Suprapubic skin (tissue), 4 donors: Measurements from ENCODE around the gene TCAP. TPM values are rescaled to one million over a fixed set of nuclear protein-coding genes. Genes with fewer than 3 reads are reported as not detected.
"Not testable (repeated sequence)": the region's sequence is repeated elsewhere in the genome, so short reads cannot be mapped to it uniquely, and the experiment has no call there.

Experiments used
- DNase-seq, 2 donors: peaks; one replicate each; pipeline ENCODE4 v3.0.0-alpha.2; 2019; ENCODE audit warnings: low spot score in 2 of 2
- H3K27ac ChIP-seq: fragments of 200-600 bp; sonication (generic); one replicate; pipeline ENCODE4 v1.5.1; 2019
- H3K27me3 ChIP-seq: fragments of 200-600 bp; sonication (generic); one replicate; pipeline ENCODE4 v1.5.1; 2019
- H3K36me3 ChIP-seq: fragments of 200-600 bp; sonication (generic); one replicate; pipeline ENCODE4 v1.5.1; 2019
- H3K4me1 ChIP-seq: fragments of 200-600 bp; sonication (generic); one replicate; pipeline ENCODE4 v1.5.1; 2019
- H3K4me3 ChIP-seq: fragments of 200-600 bp; sonication (generic); one replicate; pipeline ENCODE4 v1.5.1; 2019; ENCODE audit warnings: mild to moderate bottlenecking
- H3K9me3 ChIP-seq: fragments of 200-600 bp; sonication (generic); one replicate; pipeline ENCODE4 v1.5.1; 2019
- EP300 ChIP-seq: sonication (generic); formaldehyde crosslinking; IDR thresholded peaks from one replicate; pipeline ENCODE4 v1.6.1; 2017; ENCODE audit warnings: antibody characterized with exemption
- POLR2A ChIP-seq, 2 donors: fragments of 450-650 bp; IDR thresholded peaks; one replicate each; pipeline ENCODE4 v1.6.1; 2017; ENCODE audit warnings: antibody characterized with exemption in 2 of 2, mild to moderate bottlenecking in 2 of 2, moderate library complexity in 2 of 2
- POLR2AphosphoS5 ChIP-seq, 3 donors: sonication (generic); formaldehyde crosslinking; IDR thresholded peaks; one replicate each; pipeline ENCODE4 v1.6.1; 2017; ENCODE audit warnings: antibody characterized with exemption in 3 of 3
- WGBS: methylation state at CpG from one replicate; pipeline ENCODE4 v1.1.5; 2018; 5-methylcytosine and 5-hydroxymethylcytosine counted together
- total RNA-seq, 4 donors: library from RNA; depleted of rRNA; stranded (reverse); fragments of >200 nt; gene quantifications; one replicate each; pipeline ENCODE4 v1.1.0, GENCODE V29; 2016
- TF ChIP-seq, protein P1 (sequence below), 2 donors: fragments of 200-600 bp in 1 of 2; fragments of 450-650 bp in 1 of 2; sonication (generic) in 1 of 2; IDR thresholded peaks; one replicate each; pipeline ENCODE4 v1.5.1; 2016 to 2019; ENCODE audit warnings: antibody characterized with exemption in 2 of 2, mild to moderate bottlenecking in 1 of 2, moderate library complexity in 1 of 2

TCAP gene
- total RNA-seq, 4 donors from 2014 or later = 0.57 to 2.4 (median 1.1) TPM; not detected in 1

DNA sequence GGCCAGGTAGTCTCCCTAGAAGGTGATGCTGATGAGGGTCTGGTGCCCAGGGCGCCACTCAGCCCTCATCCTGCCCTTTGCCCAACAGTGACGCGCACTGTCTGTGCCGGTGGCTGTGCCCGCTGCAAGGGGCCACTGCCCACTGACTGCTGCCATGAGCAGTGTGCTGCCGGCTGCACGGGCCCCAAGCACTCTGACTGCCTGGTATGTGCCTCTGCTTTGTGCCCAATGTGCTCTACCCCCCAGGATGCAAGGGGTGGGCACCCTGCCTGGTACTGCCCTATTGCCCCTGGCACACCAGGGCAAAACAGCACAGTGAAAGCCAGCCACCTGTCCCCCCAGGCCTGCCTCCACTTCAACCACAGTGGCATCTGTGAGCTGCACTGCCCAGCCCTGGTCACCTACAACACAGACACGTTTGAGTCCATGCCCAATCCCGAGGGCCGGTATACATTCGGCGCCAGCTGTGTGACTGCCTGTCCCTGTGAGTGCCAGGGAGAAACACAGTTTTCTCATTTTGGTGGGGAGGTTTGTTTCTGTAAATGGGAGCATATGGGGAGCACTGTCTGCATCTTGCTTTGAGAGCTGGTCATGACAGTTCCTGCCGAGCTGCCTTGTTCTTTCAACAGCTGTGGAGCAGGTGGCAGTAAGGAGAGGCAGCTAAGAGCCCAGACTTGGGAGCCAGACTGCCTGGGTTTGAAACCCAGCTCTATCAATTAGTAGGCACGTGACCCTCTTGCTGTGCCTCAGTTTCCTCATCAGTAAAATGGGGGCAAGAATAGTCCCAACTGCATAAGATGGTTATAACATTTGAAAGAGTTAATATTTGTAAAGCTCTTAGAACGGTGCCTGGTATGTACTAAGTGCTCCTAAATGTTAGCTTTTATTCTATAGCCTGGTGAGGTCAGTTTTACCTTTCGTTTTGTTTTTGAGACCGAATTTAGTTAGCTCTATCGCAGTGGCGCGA is 45.1 kb downstream of the TCAP start:
- Histone ChIP-seq H3K4me1 (peaks cover 28% of the 10 kb centered on the region), H3K36me3 (peaks cover 73% of the 10 kb centered on the region), H3K27me3 (no peaks in the 10 kb centered on the region), H3K27ac (no peak overlapping the region), H3K4me3 (no peak overlapping the region), H3K9me3 (no peaks in the 10 kb centered on the region)
- no peak for DNase-seq
- TF ChIP-seq POLR2AphosphoS5 (IDR thresholded peaks at IDR 0.05) (no peak), EP300 (no peak), POLR2A (IDR thresholded peaks at IDR 0.05) (no peak)
- TF ChIP-seq, protein P1, sequence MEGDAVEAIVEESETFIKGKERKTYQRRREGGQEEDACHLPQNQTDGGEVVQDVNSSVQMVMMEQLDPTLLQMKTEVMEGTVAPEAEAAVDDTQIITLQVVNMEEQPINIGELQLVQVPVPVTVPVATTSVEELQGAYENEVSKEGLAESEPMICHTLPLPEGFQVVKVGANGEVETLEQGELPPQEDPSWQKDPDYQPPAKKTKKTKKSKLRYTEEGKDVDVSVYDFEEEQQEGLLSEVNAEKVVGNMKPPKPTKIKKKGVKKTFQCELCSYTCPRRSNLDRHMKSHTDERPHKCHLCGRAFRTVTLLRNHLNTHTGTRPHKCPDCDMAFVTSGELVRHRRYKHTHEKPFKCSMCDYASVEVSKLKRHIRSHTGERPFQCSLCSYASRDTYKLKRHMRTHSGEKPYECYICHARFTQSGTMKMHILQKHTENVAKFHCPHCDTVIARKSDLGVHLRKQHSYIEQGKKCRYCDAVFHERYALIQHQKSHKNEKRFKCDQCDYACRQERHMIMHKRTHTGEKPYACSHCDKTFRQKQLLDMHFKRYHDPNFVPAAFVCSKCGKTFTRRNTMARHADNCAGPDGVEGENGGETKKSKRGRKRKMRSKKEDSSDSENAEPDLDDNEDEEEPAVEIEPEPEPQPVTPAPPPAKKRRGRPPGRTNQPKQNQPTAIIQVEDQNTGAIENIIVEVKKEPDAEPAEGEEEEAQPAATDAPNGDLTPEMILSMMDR (IDR thresholded peaks at IDR 0.05) = no peak
- 91% methylated on average over 13 of the region's 20 CpGs for WGBS

DNA sequence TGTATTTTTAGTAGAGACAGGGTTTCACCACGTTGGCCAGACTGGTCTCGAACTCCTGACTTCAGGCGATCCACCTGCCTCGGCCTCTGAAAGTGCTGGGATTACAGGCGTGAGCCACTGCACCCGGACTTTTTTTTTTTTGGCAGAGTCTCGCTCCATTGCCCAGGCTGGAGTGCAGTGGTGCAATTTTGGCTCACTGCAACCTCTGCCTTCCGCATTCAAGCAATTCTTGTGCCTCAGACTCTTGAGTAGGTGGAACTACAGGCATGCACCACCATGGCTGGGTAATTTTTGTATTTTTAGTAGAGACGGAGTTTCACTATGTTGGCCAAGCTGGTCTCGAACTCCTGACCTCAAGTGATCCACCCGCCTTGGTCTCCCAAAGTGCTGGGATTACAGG is 45.9 kb downstream of the TCAP start:
- not testable (repeated sequence) for H3K9me3 ChIP-seq, H3K4me3 ChIP-seq, H3K27ac ChIP-seq, DNase-seq, H3K27me3 ChIP-seq
- Histone ChIP-seq H3K36me3 (peaks cover 81% of the 10 kb centered on the region), H3K4me1 (peaks cover 28% of the 10 kb centered on the region)
- 95% methylated on average over 11 of the region's 11 CpGs for WGBS

DNA sequence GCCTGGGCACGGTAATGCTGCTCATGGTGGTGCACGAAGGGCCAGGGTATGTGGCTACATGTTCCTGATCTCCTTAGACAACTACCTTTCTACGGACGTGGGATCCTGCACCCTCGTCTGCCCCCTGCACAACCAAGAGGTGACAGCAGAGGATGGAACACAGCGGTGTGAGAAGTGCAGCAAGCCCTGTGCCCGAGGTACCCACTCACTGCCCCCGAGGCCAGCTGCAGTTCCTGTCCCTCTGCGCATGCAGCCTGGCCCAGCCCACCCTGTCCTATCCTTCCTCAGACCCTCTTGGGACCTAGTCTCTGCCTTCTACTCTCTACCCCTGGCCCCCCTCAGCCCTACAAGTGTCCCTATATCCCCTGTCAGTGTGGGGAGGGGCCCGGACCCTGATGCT is 46.7 kb downstream of the TCAP start:
- Histone ChIP-seq H3K4me1 (peaks cover 26% of the 10 kb centered on the region), H3K36me3 (peaks cover 81% of the 10 kb centered on the region), H3K4me3 (no peak overlapping the region), H3K9me3 (no peaks in the 10 kb centered on the region), H3K27ac (no peak overlapping the region), H3K27me3 (no peaks in the 10 kb centered on the region)
- WGBS = 87% methylated on average over 10 of the region's 10 CpGs
- no peak for DNase-seq
- TF ChIP-seq EP300 (no peak), POLR2AphosphoS5 (IDR thresholded peaks at IDR 0.05) (no peak), POLR2A (IDR thresholded peaks at IDR 0.05) (no peak)
- TF ChIP-seq, protein P1 (IDR thresholded peaks at IDR 0.05) = no peak

DNA sequence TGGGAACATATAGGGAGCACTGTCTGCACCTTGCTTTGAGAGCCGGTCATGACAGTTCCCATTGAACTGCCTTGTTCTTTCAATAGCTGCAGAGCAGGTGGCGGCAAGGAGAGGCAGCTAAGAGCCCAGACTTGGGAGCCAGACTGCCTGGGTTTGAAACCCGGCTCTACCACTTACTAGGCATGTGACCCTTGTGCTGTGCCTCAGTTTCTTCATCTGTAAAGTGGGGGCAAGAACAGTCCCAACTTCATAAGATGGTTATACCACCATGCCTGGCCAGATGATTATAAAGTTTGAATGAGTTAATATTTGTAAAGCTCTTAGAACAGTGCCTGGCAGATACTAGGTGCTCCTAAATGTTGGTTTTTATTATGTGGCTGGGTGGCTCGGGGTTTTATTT is 49.1 kb downstream of the TCAP start:
- H3K36me3 ChIP-seq = peaks cover 68% of the 10 kb centered on the region

DNA sequence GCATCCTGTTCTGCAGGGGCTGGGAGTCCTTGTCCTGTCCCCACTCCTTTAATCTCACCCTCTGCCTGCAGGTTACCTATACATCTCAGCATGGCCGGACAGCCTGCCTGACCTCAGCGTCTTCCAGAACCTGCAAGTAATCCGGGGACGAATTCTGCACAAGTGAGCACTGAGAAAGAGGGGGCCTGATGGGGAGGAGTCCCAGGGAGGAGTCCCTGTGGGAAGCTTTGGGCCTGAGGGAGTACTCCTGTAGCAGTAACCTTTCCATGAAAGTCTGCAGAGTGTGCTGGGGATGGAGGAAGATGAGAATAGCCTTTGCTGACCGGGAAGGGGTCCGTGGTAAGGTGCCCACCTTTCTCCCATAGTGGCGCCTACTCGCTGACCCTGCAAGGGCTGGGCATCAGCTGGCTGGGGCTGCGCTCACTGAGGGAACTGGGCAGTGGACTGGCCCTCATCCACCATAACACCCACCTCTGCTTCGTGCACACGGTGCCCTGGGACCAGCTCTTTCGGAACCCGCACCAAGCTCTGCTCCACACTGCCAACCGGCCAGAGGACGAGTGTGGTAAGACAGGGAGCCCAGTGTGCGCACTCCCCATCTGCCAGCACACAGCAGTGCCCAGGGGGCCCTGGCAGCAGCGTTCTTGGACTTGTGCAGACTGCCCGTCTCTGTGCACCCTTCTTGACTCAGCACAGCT is 50.4 kb downstream of the TCAP start:
- H3K36me3 ChIP-seq = peaks cover 68% of the 10 kb centered on the region
- H3K4me3 ChIP-seq = no peak overlapping the region
- TF ChIP-seq POLR2AphosphoS5 (IDR thresholded peaks at IDR 0.05) = no peak
- TF ChIP-seq, protein P1 (IDR thresholded peaks at IDR 0.05) = no peak
- no peak for TF ChIP-seq EP300
- no peak for TF ChIP-seq POLR2A (IDR thresholded peaks at IDR 0.05)
- DNase-seq = no peak
- peak overlapping the region; percentile 85 for H3K27ac ChIP-seq
- H3K9me3 ChIP-seq = no peaks in the 10 kb centered on the region
- H3K27me3 ChIP-seq = no peaks in the 10 kb centered on the region
- H3K4me1 ChIP-seq = peaks cover 25% of the 10 kb centered on the region
- WGBS = 76% methylated on average over 17 of the region's 18 CpGs

More for the DNA sequence above, 49.1 kb downstream of the TCAP start:
- Histone ChIP-seq H3K4me3 (no peak overlapping the region), H3K9me3 (no peaks in the 10 kb centered on the region), H3K4me1 (peaks cover 25% of the 10 kb centered on the region), H3K27me3 (no peaks in the 10 kb centered on the region), H3K27ac (no peak overlapping the region)
- WGBS = 81% methylated on average over 4 of the region's 4 CpGs
- no peak for DNase-seq
- TF ChIP-seq, protein P1 (IDR thresholded peaks at IDR 0.05) = no peak
- TF ChIP-seq POLR2AphosphoS5 (IDR thresholded peaks at IDR 0.05) (no peak), POLR2A (IDR thresholded peaks at IDR 0.05) (no peak), EP300 (no peak)

Other genes with a start within 250 kb of the TCAP start
- 10 to 100 TPM; 26.8 to 32.4 (median 29.8) TPM for gene MED1, start 214.1 kb upstream of the TCAP start, total RNA-seq
- gene CDK12, start 203.9 kb upstream of the TCAP start, total RNA-seq = 10 to 100 TPM; 50.7 to 97.9 (median 54.4) TPM
- not detected for gene NEUROD2, start 57.4 kb upstream of the TCAP start, total RNA-seq
- 100 to 1,000 TPM in 1 of 4 donors, 10 to 100 TPM in 3; 43.7 to 112 (median 70.4) TPM for gene PPP1R1B, start 38.4 kb upstream of the TCAP start, total RNA-seq
- 100 to 1,000 TPM in 2 of 4 donors, 10 to 100 TPM in 2; 51.7 to 156 (median 83.9) TPM for gene STARD3, start 28.2 kb upstream of the TCAP start, total RNA-seq
- 1 to 10 TPM in 2 of 4 donors, under 1 TPM in 2; 0.53 to 1.6 (median 1.1) TPM for gene PNMT, start 3.1 kb downstream of the TCAP start, total RNA-seq
- gene PGAP3, start 22.7 kb downstream of the TCAP start, total RNA-seq = 10 to 100 TPM; 25.7 to 41.5 (median 32.7) TPM
- gene ERBB2, start 34.7 kb downstream of the TCAP start, total RNA-seq = 100 to 1,000 TPM; 144 to 192 (median 173) TPM
- 10 to 100 TPM; 43.6 to 54.1 (median 52.1) TPM for gene MIEN1, start 65.2 kb downstream of the TCAP start, total RNA-seq
- 100 to 1,000 TPM in 1 of 4 donors, 10 to 100 TPM in 3; 49.4 to 114 (median 72.4) TPM for gene GRB7, start 72.6 kb downstream of the TCAP start, total RNA-seq
- 1 to 10 TPM in 2 of 4 donors, under 1 TPM in 2; 0.60 to 1.9 (median 1.1) TPM for gene IKZF3, start 199.0 kb downstream of the TCAP start, total RNA-seq
- not detected for gene ZPBP2, start 202.9 kb downstream of the TCAP start, total RNA-seq